Stimulated activated CD4-positive, alpha-beta T cell treated with anti-CD3 and anti-CD28 coated beads, Interleukin-15, amount 100 ng/mL, for 48 hours (primary cell): ENCODE results near the gene ACOT7.

Experiments
- DNase-seq, 2 donors: peaks; one replicate each; pipeline ENCODE4 v3.0.0-alpha.2; 2020; ENCODE audit warnings: low read depth in 2 of 2

ACOT7 gene

GRCh38 chr1:6285336-6285735 lies 108.2 kb downstream of the ACOT7 start:
- no peak for DNase-seq

DNA sequence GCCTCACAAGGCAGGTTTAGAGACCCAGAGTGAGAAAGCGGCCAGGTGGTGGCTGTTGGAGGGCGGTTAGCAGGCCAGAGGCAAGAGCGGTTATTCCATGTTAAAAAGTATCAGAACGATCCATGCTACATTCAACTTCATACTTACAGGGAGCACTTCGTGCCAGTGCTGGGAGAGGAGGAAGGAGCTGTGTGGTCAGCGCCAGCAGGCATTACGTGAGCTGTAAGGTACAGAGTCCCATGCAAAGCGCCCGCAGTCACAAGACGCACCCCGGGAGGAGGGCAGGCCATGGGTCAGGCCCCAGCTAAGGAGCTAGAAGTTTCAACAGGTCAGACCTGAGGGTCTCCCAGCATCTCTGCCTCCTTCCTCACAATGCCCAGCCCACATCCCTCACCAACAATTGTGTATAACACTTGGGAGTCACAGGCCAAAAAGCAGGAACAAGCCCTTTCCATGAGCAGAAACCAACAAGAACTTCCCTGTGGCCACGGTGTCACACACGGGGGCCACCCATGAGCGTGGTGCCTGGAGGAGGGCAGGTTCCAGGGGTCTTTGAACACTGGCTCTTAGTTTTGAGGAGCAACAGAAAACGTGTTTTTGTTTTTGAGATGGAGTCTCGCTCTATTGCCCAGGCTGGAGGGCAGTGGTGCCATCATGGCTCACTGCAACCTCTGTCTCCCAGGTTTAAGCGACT lies 110.8 kb downstream of the ACOT7 start:
- no peak for DNase-seq

- no peak for DNase-seq
Observed at GRCh38 chr1:6281511-6282402, 111.8 kb downstream of the ACOT7 start.

DNA sequence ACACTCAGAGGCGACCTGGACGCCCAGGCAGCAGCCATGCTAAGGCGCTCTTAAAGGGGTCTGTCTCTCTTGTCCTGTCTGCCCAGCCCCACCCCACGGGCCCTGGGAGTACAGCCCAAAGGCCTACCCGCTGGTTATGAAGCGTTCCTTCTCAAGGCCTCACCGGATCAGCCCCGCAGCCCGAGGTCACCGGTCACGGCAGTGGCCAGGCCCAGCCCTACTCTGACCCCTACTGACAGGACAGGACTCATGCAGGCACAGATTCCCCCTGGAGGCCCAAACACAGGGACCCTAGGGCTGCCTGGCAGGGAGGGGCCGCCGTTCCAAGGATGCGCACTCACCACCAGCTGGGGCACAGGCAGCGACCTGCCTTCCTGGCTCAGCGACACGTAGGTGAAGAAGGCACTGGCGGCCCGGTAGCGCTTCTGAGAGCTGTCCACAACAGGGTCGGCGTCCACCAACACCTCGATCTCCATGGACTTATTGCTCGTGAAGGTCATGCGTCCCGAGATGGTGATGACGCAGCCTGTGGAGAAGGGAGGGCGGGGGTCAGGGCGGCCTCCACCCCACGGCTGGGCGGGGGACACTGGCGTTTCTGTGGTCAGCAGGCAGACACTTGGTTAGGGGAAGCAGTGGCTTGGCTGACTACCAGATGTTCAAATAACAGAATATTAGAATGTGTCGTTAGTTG lies 112.7 kb downstream of the ACOT7 start:
- no peak for DNase-seq

DNA sequence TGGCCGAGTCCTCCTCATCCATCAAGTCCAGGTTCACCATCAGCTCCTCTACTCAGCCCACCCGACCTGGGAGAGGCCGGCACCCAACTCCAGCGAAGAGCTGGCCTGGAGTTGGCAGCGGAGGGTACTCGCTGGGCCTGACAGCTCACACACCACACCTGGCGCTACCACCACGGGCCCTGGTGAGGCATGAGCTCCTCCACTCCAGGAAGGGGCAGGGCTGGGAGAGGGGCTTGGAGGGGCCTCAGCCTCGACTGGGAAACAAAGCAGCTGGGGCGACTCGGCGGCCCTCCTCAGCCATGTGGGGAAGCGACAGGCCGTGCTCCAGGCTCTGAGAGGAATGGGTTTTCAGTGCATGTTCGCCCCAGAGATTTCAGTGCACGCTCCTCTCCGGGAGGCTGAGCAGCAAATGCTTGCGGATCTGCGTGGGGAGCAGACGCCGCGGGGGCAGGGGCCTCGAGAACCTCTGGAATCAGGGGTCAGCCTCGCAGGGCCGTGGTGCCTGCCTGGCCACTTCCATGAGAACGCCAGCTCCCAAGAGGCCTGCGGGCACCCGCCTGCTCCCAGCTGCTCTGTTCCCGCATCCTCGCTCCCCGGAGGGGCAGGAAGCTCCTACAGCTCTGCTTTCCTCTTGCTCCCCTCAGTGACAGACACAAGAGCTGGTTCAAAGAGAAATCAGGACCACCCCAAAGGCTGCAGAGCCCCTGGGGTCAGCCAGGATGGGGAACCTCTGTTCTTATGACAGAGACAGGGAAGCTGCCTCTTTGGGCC lies 113.8 kb downstream of the ACOT7 start:
- no peak for DNase-seq

GRCh38 chr1:6279066-6279465 lies 114.5 kb downstream of the ACOT7 start:
- DNase-seq: no peak

DNA sequence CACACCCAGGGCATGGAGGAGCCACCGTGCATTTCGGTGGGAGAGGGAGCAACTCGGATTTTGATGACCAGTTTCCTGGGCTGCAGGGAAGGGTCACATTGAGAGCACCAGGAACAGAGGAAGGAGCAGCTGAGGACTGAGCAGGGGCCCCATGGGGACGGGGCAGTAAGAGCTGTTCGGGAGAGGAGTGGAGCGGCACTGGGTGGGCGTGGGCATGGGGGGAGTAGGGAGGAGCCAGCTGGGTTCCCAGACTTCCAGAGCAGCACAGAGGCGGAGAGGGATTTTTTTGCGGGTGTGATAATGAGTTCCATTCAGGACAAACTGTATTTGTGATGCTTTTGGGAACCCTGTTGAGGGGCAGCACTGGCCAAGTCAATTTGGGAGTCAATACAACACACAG lies 115.3 kb downstream of the ACOT7 start:
- no peak for DNase-seq

DNA sequence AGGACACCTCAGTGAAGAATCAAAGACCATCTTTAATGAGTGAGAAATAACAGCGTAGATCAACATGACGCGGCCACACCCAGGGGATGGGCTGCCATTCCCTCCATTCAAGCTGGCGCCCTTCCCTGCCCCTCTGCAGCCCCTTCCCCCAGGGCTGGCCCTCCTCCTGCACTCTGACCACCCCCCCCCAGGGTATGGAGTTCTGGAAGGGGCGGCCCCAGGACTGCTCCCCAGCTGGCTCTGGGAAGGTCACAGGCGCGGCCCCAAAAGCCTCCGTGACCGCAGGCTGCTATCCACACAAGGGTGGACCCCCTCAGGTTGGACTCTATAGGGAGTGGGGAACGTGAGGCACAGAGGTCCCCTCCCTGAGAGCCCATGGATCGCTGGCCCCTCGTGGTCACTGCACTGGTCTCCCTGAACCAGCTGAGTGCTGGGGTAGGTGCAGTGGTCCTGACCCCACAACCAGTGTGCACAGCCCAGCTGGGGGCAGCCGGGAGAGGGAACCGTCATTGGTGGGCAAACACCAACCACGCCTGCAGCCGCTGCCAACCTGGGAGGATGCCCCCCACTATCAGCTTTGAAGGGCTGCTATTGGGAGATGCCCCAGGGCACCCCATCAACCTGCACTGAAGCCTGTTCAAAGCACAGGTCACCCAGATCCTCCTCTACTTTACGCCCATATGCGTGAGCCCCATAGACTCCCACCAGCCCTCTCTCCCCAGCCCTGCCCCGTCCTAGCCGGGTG lies 116.6 kb downstream of the ACOT7 start:
- no peak for DNase-seq

DNA sequence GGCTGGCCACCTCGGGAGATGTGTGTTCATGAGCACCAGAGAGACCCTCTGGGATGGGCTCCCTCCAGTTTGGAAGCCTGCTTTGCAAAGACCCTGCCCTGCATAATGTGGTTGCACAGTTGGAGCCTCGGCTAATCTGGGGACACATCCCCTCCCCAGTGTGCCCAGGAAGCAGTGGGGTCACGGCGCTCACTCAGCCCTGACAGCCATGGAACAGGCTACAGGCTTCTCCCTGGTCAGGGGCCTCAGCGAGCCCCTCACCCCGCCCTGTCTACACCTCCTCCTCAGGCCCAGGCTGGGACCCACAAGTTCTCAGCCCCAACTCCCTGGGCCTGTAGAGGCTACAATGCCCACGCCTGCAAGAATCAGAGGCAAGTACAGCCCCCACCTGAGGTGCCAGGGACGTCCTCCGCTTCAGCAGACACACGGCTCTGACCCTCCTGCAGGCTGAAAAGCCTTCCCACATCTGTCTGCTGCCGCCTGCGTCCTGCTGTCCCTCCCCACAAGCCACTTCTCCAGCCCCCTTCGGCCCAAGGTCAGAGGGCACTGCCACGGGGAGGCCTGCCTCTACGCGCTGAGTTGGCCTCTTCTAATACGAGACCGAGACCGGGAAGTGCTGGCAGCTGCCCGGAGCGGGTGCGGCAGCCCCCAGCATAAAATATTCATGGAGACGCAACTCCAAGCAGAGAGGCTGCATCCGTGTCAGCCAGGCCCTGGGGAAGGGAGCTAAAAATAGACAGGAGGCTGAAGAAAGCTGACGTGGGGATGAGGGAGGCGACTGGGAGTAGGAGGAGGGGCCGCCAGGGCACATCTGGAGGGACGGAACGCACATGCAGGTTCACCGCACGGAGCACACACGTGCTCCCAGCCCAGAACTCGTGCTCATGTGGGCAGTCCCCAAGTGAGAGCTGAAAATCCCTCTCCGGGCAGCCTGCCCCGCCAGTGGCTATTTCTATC lies 117.5 kb downstream of the ACOT7 start:
- DNase-seq: no peak

DNA sequence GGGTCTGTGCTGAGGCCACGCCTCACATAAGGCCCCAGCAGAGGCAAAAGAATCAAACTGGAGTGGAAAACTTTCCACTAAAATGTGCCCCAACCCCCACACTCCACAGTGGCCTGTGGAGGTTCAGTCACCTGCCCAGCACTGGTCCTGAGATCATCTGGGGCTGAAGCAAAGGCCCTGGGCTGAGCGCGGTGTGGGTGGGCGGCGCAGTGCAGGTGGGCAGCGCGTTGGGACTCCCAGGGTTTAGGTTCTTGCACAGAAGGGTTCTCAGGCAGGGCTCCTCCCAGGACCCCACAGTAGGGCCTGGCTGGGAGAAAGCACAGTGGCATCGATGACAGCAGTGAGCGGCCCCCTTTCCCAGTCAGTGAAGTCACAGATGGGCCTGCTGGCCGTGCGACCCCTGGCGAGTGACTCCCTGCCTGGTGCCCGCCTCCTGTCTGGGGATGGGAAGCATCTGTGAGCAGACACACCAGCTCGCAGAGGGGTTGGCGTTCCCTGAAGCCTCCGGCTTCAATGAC lies 118.9 kb downstream of the ACOT7 start:
- DNase-seq: no peak

GRCh38 chr1:6274102-6274501 lies 119.5 kb downstream of the ACOT7 start:
- no peak for DNase-seq

DNA sequence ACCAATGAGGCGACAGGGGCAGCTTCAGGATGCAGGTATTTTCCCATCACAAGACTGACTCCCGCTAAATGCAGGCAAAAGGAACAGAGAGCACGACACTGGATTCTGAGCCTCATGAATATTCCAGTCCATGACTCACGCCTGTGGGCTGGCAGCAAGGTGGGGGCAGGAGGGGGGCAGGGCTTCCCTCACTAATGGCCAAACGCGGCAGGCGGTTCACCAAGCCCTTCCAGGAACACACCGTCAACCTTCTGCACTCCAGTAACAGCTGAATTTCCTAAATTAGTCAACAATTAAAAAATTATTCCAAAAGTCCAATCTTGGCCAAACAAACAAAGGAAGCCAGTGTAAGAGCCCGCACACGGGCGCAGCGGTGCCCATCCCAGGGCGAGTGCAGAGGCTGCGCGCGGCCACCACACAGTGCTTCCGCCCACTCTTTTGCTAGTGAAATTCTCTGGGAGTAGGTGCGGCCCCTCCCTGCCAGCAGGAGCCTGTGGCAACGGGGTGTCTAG lies 120.1 kb downstream of the ACOT7 start:
- no peak for DNase-seq

- no peak for DNase-seq
Observed at GRCh38 chr1:6272868-6273267, 120.7 kb downstream of the ACOT7 start.

DNA sequence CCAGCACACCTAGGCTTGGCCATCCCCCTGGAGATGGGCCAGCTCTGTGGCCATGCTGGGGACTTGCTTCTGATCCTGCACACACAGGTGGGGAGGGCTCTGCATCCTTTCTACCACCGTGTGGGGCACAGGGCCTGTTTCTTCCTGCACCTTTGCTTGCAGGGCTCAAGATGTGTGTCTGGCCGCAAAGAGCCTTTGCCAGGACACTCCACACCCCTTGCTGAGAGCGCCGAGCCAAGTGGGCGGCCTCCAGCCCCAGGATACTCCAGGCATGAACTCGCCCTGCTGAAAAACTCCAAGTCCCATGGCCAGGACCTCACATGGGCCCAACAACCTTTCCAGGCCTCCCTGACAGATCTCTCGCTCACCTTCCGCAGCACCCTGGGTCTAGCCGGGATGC lies 121.1 kb downstream of the ACOT7 start:
- no peak for DNase-seq

DNA sequence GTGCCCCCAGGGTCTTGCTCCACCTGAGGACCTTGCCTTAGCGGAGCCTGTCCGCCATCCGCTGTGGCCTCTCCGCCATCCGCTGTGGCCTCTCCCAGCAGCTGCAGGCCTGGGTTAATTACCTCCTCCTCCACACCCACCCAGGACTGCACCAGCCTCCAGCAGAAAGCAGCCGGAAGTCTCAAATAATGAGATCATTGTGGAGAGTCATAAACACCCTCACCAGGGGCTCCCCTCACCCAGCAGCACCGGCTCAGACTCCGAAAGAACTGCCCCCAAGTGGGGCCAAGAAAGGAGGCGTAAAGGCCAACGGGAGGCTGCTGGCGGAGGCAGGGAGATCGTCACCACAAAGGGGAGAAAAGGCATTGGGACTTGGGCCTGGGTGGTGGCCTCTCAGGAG lies 122.0 kb downstream of the ACOT7 start:
- no peak for DNase-seq

DNA sequence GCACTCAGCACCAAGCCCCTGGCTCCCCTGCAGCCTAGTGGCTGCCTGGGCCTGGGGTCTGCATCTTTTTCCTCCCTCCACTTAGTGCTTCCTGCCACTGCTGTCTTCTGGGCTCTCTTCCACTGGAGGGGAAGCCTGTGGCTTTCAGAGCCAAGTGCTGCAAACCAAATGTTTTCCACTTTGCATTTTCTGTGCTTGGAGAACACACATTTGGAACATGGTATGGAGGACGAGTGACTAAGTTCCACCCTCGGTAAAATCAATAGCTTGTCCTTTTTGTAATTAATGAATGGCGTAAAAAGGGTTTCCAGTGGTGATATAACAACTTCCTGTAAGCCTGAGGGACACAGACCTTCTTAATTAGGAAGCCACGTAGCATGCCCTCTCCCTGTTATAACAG lies 122.6 kb downstream of the ACOT7 start:
- DNase-seq: no peak

- DNase-seq: no peak
Observed at GRCh38 chr1:6270401-6270800, 123.2 kb downstream of the ACOT7 start.

- no peak for DNase-seq
Observed at GRCh38 chr1:6269720-6270400, 123.7 kb downstream of the ACOT7 start.

DNA sequence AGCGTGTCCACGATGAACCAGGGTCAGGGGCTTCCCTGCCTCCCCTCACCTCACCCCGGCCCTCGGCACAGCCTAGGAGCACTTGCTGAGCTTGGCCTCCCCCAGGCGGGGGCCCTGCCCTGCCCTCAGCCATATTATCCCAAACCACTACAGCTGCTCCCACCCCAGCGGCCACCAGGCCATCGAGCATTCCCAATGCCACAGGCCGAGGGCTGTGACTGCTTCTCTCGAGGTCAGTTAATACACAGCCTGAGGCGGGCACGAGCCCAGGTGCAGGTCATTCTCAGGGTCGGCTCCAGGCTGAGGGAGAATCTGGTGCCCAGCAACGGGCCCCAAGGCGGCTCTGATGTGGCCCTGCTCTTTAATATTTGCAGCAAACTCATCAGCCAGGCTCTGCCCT lies 124.3 kb downstream of the ACOT7 start:
- no peak for DNase-seq
